Activated T-cell treated with anti-CD3 and anti-CD28 coated beads, Interleukin-2, amount 50 U/mL, for 24 hours (primary cell): Measurements from ENCODE around the gene XCL2.
"Not testable (repeated sequence)": the region's sequence is repeated elsewhere in the genome, so short reads cannot be mapped to it uniquely, and the experiment has no call there.

Source experiments
- DNase-seq: peaks from one replicate; pipeline ENCODE4 v3.0.0-alpha.2; 2020
- H3K27ac Mint-ChIP-seq: 2 replicates; pipeline ENCODE4 v1.8.0; 2020; ENCODE audit warnings: mild to moderate bottlenecking, mixed read lengths
- H3K27me3 Mint-ChIP-seq: 2 replicates; pipeline ENCODE4 v1.8.0; 2020; ENCODE audit warnings: mixed read lengths
- H3K36me3 Mint-ChIP-seq: 2 replicates; pipeline ENCODE4 v1.8.0; 2020; ENCODE audit warnings: low read depth, mixed read lengths
- H3K4me1 Mint-ChIP-seq: 2 replicates; pipeline ENCODE4 v1.8.0; 2020; ENCODE audit warnings: low read depth, mixed read lengths
- H3K4me3 Mint-ChIP-seq: 2 replicates; pipeline ENCODE4 v1.8.0; 2020; ENCODE audit warnings: mild to moderate bottlenecking, moderate library complexity, mixed read lengths
- H3K9me3 Mint-ChIP-seq: 2 replicates; pipeline ENCODE4 v1.8.0; 2020; ENCODE audit warnings: mixed read lengths

The XCL2 gene

GRCh38 chr1:168543840-168544498 lies at the start of gene XCL2:
Gene XCL2 (minus strand): TSS chr1:168543997. CDS start chr1:168543964, 33 bp downstream.
- not testable (repeated sequence) for H3K27me3 Mint-ChIP-seq, H3K36me3 Mint-ChIP-seq, DNase-seq, H3K9me3 Mint-ChIP-seq
- H3K27ac Mint-ChIP-seq: peak within 1 kb of the TSS; percentile 52
- H3K4me3 Mint-ChIP-seq: peak within 1 kb of the TSS; percentile 61
- peaks cover 15% of the 10 kb centered on the region for H3K4me1 Mint-ChIP-seq

GRCh38 chr1:168591641-168592250 lies 47.9 kb upstream of the XCL2 start:
- Mint-ChIP-seq H3K27ac (no peak overlapping the region), H3K9me3 (peaks cover 4% of the 10 kb centered on the region), H3K27me3 (no peaks in the 10 kb centered on the region), H3K4me1 (no peaks in the 10 kb centered on the region), H3K4me3 (no peak overlapping the region), H3K36me3 (no peaks in the 10 kb centered on the region)
- no peak for DNase-seq

- H3K4me3 Mint-ChIP-seq: no peak overlapping the region
- H3K36me3 Mint-ChIP-seq: no peaks in the 10 kb centered on the region
- no peaks in the 10 kb centered on the region for H3K4me1 Mint-ChIP-seq
- H3K27ac Mint-ChIP-seq: no peak overlapping the region
- no peaks in the 10 kb centered on the region for H3K27me3 Mint-ChIP-seq
- no peak for DNase-seq
- peaks cover 4% of the 10 kb centered on the region for H3K9me3 Mint-ChIP-seq
Observed at GRCh38 chr1:168591066-168591465, 47.3 kb upstream of the XCL2 start.

GRCh38 chr1:168589167-168589566 lies 45.4 kb upstream of the XCL2 start:
- H3K4me1 Mint-ChIP-seq: no peaks in the 10 kb centered on the region
- H3K4me3 Mint-ChIP-seq: no peak overlapping the region
- H3K36me3 Mint-ChIP-seq: no peaks in the 10 kb centered on the region
- DNase-seq: no peak
- peaks cover 4% of the 10 kb centered on the region for H3K9me3 Mint-ChIP-seq
- H3K27me3 Mint-ChIP-seq: no peaks in the 10 kb centered on the region
- H3K27ac Mint-ChIP-seq: no peak overlapping the region

- no peak for DNase-seq
- no peaks in the 10 kb centered on the region for H3K36me3 Mint-ChIP-seq
- H3K9me3 Mint-ChIP-seq: peaks cover 4% of the 10 kb centered on the region
- H3K27me3 Mint-ChIP-seq: no peaks in the 10 kb centered on the region
- no peaks in the 10 kb centered on the region for H3K4me1 Mint-ChIP-seq
- no peak overlapping the region for H3K4me3 Mint-ChIP-seq
- no peak overlapping the region for H3K27ac Mint-ChIP-seq
Observed at GRCh38 chr1:168585937-168586336, 42.1 kb upstream of the XCL2 start.

GRCh38 chr1:168585191-168585590 lies 41.4 kb upstream of the XCL2 start:
- Mint-ChIP-seq H3K27me3 (no peaks in the 10 kb centered on the region), H3K27ac (no peak overlapping the region), H3K9me3 (peaks cover 4% of the 10 kb centered on the region), H3K4me1 (peaks cover 2% of the 10 kb centered on the region), H3K4me3 (no peak overlapping the region), H3K36me3 (no peaks in the 10 kb centered on the region)
- no peak for DNase-seq

GRCh38 chr1:168583571-168583970 lies 39.8 kb upstream of the XCL2 start:
- H3K36me3 Mint-ChIP-seq: no peaks in the 10 kb centered on the region
- H3K9me3 Mint-ChIP-seq: peaks cover 4% of the 10 kb centered on the region
- no peak overlapping the region for H3K27ac Mint-ChIP-seq
- peaks cover 6% of the 10 kb centered on the region for H3K4me1 Mint-ChIP-seq
- no peak overlapping the region for H3K4me3 Mint-ChIP-seq
- no peaks in the 10 kb centered on the region for H3K27me3 Mint-ChIP-seq
- no peak for DNase-seq

GRCh38 chr1:168582688-168583336 lies 39.0 kb upstream of the XCL2 start:
- peaks cover 10% of the 10 kb centered on the region for H3K4me1 Mint-ChIP-seq
- H3K27ac Mint-ChIP-seq: no peak overlapping the region
- no peak overlapping the region for H3K4me3 Mint-ChIP-seq
- H3K27me3 Mint-ChIP-seq: no peaks in the 10 kb centered on the region
- peaks cover 4% of the 10 kb centered on the region for H3K9me3 Mint-ChIP-seq
- no peaks in the 10 kb centered on the region for H3K36me3 Mint-ChIP-seq
- no peak for DNase-seq

GRCh38 chr1:168581817-168582572 lies 38.2 kb upstream of the XCL2 start:
- H3K4me1 Mint-ChIP-seq: peaks cover 15% of the 10 kb centered on the region
- no peaks in the 10 kb centered on the region for H3K27me3 Mint-ChIP-seq
- H3K36me3 Mint-ChIP-seq: peaks cover 2% of the 10 kb centered on the region
- no peak overlapping the region for H3K27ac Mint-ChIP-seq
- H3K9me3 Mint-ChIP-seq: no peaks in the 10 kb centered on the region
- H3K4me3 Mint-ChIP-seq: no peak overlapping the region
- DNase-seq: no peak

GRCh38 chr1:168580991-168581390 lies 37.2 kb upstream of the XCL2 start:
- H3K27ac Mint-ChIP-seq, H3K36me3 Mint-ChIP-seq, H3K4me3 Mint-ChIP-seq, H3K9me3 Mint-ChIP-seq, DNase-seq, H3K27me3 Mint-ChIP-seq: not testable (repeated sequence)
- peaks cover 19% of the 10 kb centered on the region for H3K4me1 Mint-ChIP-seq

GRCh38 chr1:168580290-168580689 lies 36.5 kb upstream of the XCL2 start:
- DNase-seq, H3K27me3 Mint-ChIP-seq, H3K9me3 Mint-ChIP-seq, H3K27ac Mint-ChIP-seq, H3K36me3 Mint-ChIP-seq, H3K4me3 Mint-ChIP-seq: not testable (repeated sequence)
- H3K4me1 Mint-ChIP-seq: peaks cover 23% of the 10 kb centered on the region

- H3K4me1 Mint-ChIP-seq: peaks cover 35% of the 10 kb centered on the region
- H3K9me3 Mint-ChIP-seq, H3K36me3 Mint-ChIP-seq, H3K27me3 Mint-ChIP-seq, DNase-seq: not testable (repeated sequence)
- H3K4me3 Mint-ChIP-seq: peak overlapping the region; percentile 62
- peak overlapping the region; percentile 47 for H3K27ac Mint-ChIP-seq
Observed at GRCh38 chr1:168578531-168579185, 34.9 kb upstream of the XCL2 start.

- H3K36me3 Mint-ChIP-seq, H3K27me3 Mint-ChIP-seq, H3K9me3 Mint-ChIP-seq: not testable (repeated sequence)
- H3K4me3 Mint-ChIP-seq: peak within 1 kb of the TSS; percentile 71
- peak within 1 kb of the TSS; percentile 86 for H3K27ac Mint-ChIP-seq
- DNase-seq: peak; percentile 38
- H3K4me1 Mint-ChIP-seq: peaks cover 50% of the 10 kb centered on the region
Observed at GRCh38 chr1:168576245-168576688, 32.5 kb upstream of the XCL2 start, which contains the start of gene XCL1. Gene XCL1 (plus strand): TSS chr1:168576605. CDS start chr1:168576638, 33 bp downstream.

GRCh38 chr1:168574234-168574633 lies 30.4 kb upstream of the XCL2 start:
- H3K9me3 Mint-ChIP-seq, H3K36me3 Mint-ChIP-seq, H3K4me3 Mint-ChIP-seq, DNase-seq, H3K27ac Mint-ChIP-seq, H3K27me3 Mint-ChIP-seq: not testable (repeated sequence)
- peaks cover 46% of the 10 kb centered on the region for H3K4me1 Mint-ChIP-seq
